MM.1S (cell line): Measurements from ENCODE around the gene KRT35.

Experiments used
- DNase-seq: peaks from one replicate; pipeline ENCODE4 v3.0.0-alpha.2; 2015
- H2AFZ ChIP-seq: fragments of 300-600 bp; sonication (generic); 2 replicates; pipeline ENCODE4 v1.6.0; 2016; ENCODE audit warnings: antibody characterized with exemption, low read length
- H3F3A ChIP-seq: fragments of 300-600 bp; sonication (generic); 2 replicates; pipeline ENCODE4 v1.6.1; 2016; ENCODE audit warnings: mild to moderate bottlenecking, antibody characterized with exemption, low read length, moderate library complexity, mixed read lengths; ENCODE audit not compliant: insufficient read depth
- H3K27ac ChIP-seq: fragments of 300-600 bp; sonication (generic); 2 replicates; pipeline ENCODE4 v1.5.1; 2016; ENCODE audit warnings: mild to moderate bottlenecking, low read length
- H3K27me3 ChIP-seq: fragments of 300-600 bp; sonication (generic); replicated peaks from 2 replicates; pipeline ENCODE4 v1.6.0; 2016; ENCODE audit warnings: low read length; ENCODE audit not compliant: insufficient read depth
- H3K36me3 ChIP-seq: fragments of 300-600 bp; sonication (generic); replicated peaks from 2 replicates; pipeline ENCODE4 v1.6.1; 2016; ENCODE audit warnings: mild to moderate bottlenecking, low read length, mixed read lengths; ENCODE audit not compliant: insufficient read depth
- H3K4me1 ChIP-seq: fragments of 300-600 bp; sonication (generic); 2 replicates; pipeline ENCODE4 v1.6.1; 2016; ENCODE audit warnings: low read length, mixed read lengths
- H3K4me2 ChIP-seq: fragments of 300-600 bp; sonication (generic); 2 replicates; pipeline ENCODE4 v1.6.0; 2016; ENCODE audit warnings: low read depth, low read length
- H3K4me3 ChIP-seq: fragments of 300-600 bp; sonication (generic); 2 replicates; pipeline ENCODE4 v1.5.1; 2016; ENCODE audit warnings: low read length, mixed read lengths
- H3K79me2 ChIP-seq: fragments of 300-600 bp; sonication (generic); 2 replicates; pipeline ENCODE4 v1.6.1; 2016; ENCODE audit warnings: mixed run types, low read length, mixed read lengths
- H3K9ac ChIP-seq: fragments of 300-600 bp; sonication (generic); 2 replicates; pipeline ENCODE4 v1.6.1; 2016; ENCODE audit warnings: low read length, mixed read lengths
- H3K9me2 ChIP-seq: fragments of 300-600 bp; sonication (generic); replicated peaks from 2 replicates; pipeline ENCODE4 v1.6.1; 2016; ENCODE audit warnings: mild to moderate bottlenecking, low read length, mixed read lengths; ENCODE audit not compliant: insufficient read depth
- H3K9me3 ChIP-seq: fragments of 300-600 bp; sonication (generic); replicated peaks from 2 replicates; pipeline ENCODE4 v1.6.1; 2016; ENCODE audit warnings: mild to moderate bottlenecking, low read length, mixed read lengths; ENCODE audit not compliant: insufficient read depth
- H4K20me1 ChIP-seq: fragments of 300-600 bp; sonication (generic); 2 replicates; pipeline ENCODE4 v1.6.1; 2016; ENCODE audit warnings: mild to moderate bottlenecking, low read length, moderate library complexity, mixed read lengths; ENCODE audit not compliant: insufficient read depth
- CTCF ChIP-seq: fragments of 300-600 bp; sonication (generic); IDR thresholded peaks from 2 replicates; pipeline ENCODE4 v1.5.1; 2016; ENCODE audit warnings: antibody characterized with exemption, low read length, mixed read lengths
- EZH2 ChIP-seq: fragments of 300-600 bp; sonication (generic); optimal IDR thresholded peaks from 2 replicates; pipeline ENCODE3; 2017; ENCODE audit warnings: low read depth, mild to moderate bottlenecking, antibody characterized with exemption, low read length, mixed read lengths
- EZH2phosphoT487 ChIP-seq: fragments of 300-600 bp; sonication (generic); IDR thresholded peaks from 2 replicates; pipeline ENCODE4 v1.6.1; 2018; ENCODE audit warnings: antibody characterized with exemption, low read length

KRT35 gene

DNA sequence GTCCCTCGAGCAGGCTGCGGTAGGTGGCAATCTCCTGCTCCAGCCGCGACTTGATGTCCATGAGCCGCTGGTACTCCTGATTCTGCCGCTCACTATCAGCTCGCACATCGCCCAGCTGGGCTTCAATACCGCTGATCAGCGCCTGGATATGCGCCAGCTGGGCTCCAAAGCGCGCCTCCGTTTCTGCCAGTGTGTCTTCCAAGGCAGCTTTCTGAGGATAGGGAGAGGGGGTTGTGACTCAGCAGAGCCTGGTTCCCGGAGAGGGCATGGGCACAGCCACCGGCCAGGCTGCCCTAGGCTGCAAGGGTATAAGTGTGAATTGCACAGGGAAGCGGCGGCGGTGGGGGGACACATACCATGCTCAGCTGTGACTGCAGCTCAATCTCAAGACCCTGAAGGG lies 42.8 kb upstream of the KRT35 start:
- Histone ChIP-seq H3K9me2 (no peaks in the 10 kb centered on the region), H3K27me3 (peaks cover 21% of the 10 kb centered on the region), H3K4me2 (no peak overlapping the region), H3K9me3 (no peaks in the 10 kb centered on the region), H3K9ac (no peak overlapping the region), H4K20me1 (no peaks in the 10 kb centered on the region), H3K27ac (no peak overlapping the region), H3K79me2 (no peaks in the 10 kb centered on the region), H3K4me1 (peaks cover 9% of the 10 kb centered on the region), H3K4me3 (no peak overlapping the region), H2AFZ (no peak overlapping the region), H3K36me3 (no peaks in the 10 kb centered on the region), H3F3A (no peaks in the 10 kb centered on the region)
- no peak for TF ChIP-seq EZH2phosphoT487
- no peak for DNase-seq

DNA sequence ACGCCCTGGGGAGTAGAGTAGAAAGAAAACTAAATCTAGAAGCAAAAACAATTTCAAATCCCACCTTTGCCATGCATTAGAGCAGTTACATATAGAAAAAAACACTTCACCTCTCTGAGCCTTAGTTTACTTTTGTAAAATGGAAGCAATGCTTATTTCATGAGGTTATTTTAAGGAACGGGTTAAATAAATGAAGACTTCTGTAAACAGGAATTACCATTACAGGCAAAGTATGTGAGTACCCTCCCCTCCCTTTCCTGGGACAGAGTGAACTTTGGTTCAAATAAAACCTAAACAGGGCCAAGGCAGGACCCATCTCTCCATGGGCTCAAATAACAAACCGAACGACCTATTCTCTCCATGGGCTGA lies 42.3 kb upstream of the KRT35 start:
- Histone ChIP-seq H3K79me2 (no peaks in the 10 kb centered on the region), H2AFZ (no peak overlapping the region), H3K27ac (no peak overlapping the region), H4K20me1 (no peaks in the 10 kb centered on the region), H3K4me2 (no peak overlapping the region), H3K9ac (no peak overlapping the region), H3K36me3 (no peaks in the 10 kb centered on the region), H3K9me2 (no peaks in the 10 kb centered on the region), H3F3A (no peaks in the 10 kb centered on the region), H3K4me3 (no peak overlapping the region), H3K4me1 (peaks cover 14% of the 10 kb centered on the region), H3K27me3 (peaks cover 16% of the 10 kb centered on the region), H3K9me3 (no peaks in the 10 kb centered on the region)
- TF ChIP-seq CTCF (no peak), EZH2 (no peak), EZH2phosphoT487 (no peak)
- no peak for DNase-seq

- no peak for DNase-seq
- Histone ChIP-seq H3K4me2 (no peak overlapping the region), H3K27ac (no peak overlapping the region), H3K9me2 (no peaks in the 10 kb centered on the region), H3K36me3 (no peaks in the 10 kb centered on the region), H3F3A (no peaks in the 10 kb centered on the region), H2AFZ (no peak overlapping the region), H4K20me1 (no peaks in the 10 kb centered on the region), H3K9me3 (no peaks in the 10 kb centered on the region), H3K4me3 (no peak overlapping the region), H3K4me1 (peaks cover 19% of the 10 kb centered on the region), H3K9ac (no peak overlapping the region), H3K27me3 (peaks cover 10% of the 10 kb centered on the region), H3K79me2 (no peaks in the 10 kb centered on the region)
- TF ChIP-seq EZH2 (no peak), CTCF (no peak), EZH2phosphoT487 (no peak)
Observed at GRCh38 chr17:41522301-41523224, 41.6 kb upstream of the KRT35 start.
